Measurements from ENCODE around the gene RBM43. TPM values are rescaled to one million over a fixed set of nuclear protein-coding genes. Genes with fewer than 3 reads are reported as not detected.

The RBM43 gene
- total RNA-seq, 1 experiment from 2014 or later, result 1.8 TPM

DNA sequence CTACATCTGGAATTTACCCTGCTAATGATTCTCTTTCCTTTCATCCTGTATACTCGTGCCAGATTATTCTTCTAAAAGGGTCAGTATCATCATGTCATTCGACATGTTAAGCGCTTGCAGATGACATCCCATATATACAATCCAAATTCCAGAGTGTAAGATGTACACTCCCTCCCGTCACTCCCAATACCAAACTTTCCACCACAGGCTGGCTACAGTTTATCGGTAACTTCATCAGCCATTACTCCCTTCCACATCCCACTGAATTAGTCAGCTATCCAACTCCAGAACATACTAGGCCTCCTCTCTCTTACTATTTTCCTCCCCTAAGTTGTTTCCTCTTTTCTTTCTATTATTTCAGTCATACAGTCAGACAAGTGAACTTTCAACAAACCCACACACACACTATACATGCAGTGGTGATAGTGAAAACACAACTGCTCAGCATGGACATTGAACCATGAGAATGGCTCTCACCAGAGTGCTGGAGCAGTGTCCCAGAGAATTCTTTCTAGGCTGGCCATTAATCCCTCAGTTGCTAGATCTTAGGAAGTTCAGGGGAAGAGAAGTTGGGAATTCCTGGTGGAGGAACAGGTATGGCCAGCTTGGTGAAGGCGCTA is 38.4 kb upstream of the RBM43 start:
- Histone ChIP-seq H2AFZ (ENCODE audit: low read length) (no peak overlapping the region), H3K27me3 (ENCODE audit: insufficient read depth, low read length) (no peaks in the 10 kb centered on the region), H3K23me2 (ENCODE audit: insufficient read length, low read depth, low read length, poor library complexity, severe bottlenecking) (no peaks in the 10 kb centered on the region), H2BK15ac (ENCODE audit: low read depth, low read length) (no peak overlapping the region), H2BK120ac (ENCODE audit: low read depth, low read length, poor library complexity, severe bottlenecking) (no peak overlapping the region), H3K56ac (ENCODE audit: insufficient read length, low read depth, low read length) (no peak overlapping the region), H3K79me1 (ENCODE audit: insufficient read depth, low read depth, low read length, poor library complexity, severe bottlenecking) (no peaks in the 10 kb centered on the region), H2BK5ac (ENCODE audit: insufficient read length, low read length) (no peak overlapping the region), H3K23ac (ENCODE audit: insufficient read length, low read depth, low read length) (no peak overlapping the region), H3K18ac (ENCODE audit: insufficient read length, low read depth, low read length) (no peak overlapping the region), H3K4me1 (ENCODE audit: insufficient read depth, low read length) (no peaks in the 10 kb centered on the region), H3K9me3 (ENCODE audit: control insufficient read depth, low read depth, low read length) (no peaks in the 10 kb centered on the region), H2AK5ac (ENCODE audit: insufficient read length, low read length) (no peak overlapping the region), H3K9ac (ENCODE audit: extremely low read depth, insufficient read length, low read length) (no peak overlapping the region), H2BK12ac (ENCODE audit: insufficient read length, low read depth, low read length) (no peak overlapping the region), H4K5ac (ENCODE audit: insufficient read length, low read depth, low read length) (no peak overlapping the region), H4K8ac (replicated peaks; ENCODE audit: insufficient read length, low read depth, low read length) (no peak overlapping the region), H3K79me2 (ENCODE audit: insufficient read depth, low read length) (no peaks in the 10 kb centered on the region), H3K27ac (ENCODE audit: insufficient read length, low read depth, low read length) (no peak overlapping the region), H3K4me2 (ENCODE audit: insufficient read depth, insufficient read length, low read length) (no peak overlapping the region), H4K91ac (ENCODE audit: insufficient read length, low read depth, low read length) (no peak overlapping the region), H3K14ac (ENCODE audit: insufficient read depth, low read length) (no peak overlapping the region), H2BK20ac (ENCODE audit: low read depth, low read length, poor library complexity, severe bottlenecking) (no peak overlapping the region), H3T11ph (ENCODE audit: low read length) (no peak overlapping the region), H4K20me1 (ENCODE audit: control insufficient read depth, insufficient read depth, insufficient read length) (no peaks in the 10 kb centered on the region), H3K4ac (ENCODE audit: low read depth, low read length) (no peak overlapping the region)
- H3K27ac Mint-ChIP-seq, result no peak overlapping the region
- no peak for DNase-seq
- TF ChIP-seq CTCF (conservative IDR thresholded peaks at IDR 0.05), result no peak
- peaks cover 2 to 4% (median 4%) of the 10 kb centered on the region in 3 experiments; a peak in 2 of 7 replicates for H3K36me3 Mint-ChIP-seq (ENCODE audit: insufficient read depth in 1 of 3, low read depth in 3 of 3)
- H3K4me3 Mint-ChIP-seq, result no peak overlapping the region
- peaks cover 4 to 5% of the 10 kb centered on the region in 2 experiments; a peak in 4 of 5 replicates for H3K9me3 Mint-ChIP-seq
- peaks cover 11% of the 10 kb centered on the region in 2 experiments for H3K4me1 Mint-ChIP-seq
- no CpG with 5 or more reads among the region's 6 CpGs for WGBS (ENCODE audit: extremely low coverage, insufficient read length, low lambda C conversion rate)
- no peaks in the 10 kb centered on the region for H3K27me3 Mint-ChIP-seq (ENCODE audit: low read depth)
